ENCODE data around the gene WASF2.

- TF ChIP-seq CTCF (IDR thresholded peaks at IDR 0.05; ENCODE audit: low read length) = no peak
- TF ChIP-seq EZH2 (IDR thresholded peaks at IDR 0.05; ENCODE audit: borderline replicate concordance, low read length) = no peak
Measured at GRCh38 chr1:27368869-27369582, 120.9 kb downstream of the WASF2 start.

Data from OCI-LY1 (cell line).